ENCODE data around the gene OSMR. TPM values are rescaled to one million over a fixed set of nuclear protein-coding genes. Genes with fewer than 3 reads are reported as not detected.

The OSMR gene
- total RNA-seq, 4 donors from 2014 or later, result 6.3 to 16.5 (median 11.7) TPM

DNA sequence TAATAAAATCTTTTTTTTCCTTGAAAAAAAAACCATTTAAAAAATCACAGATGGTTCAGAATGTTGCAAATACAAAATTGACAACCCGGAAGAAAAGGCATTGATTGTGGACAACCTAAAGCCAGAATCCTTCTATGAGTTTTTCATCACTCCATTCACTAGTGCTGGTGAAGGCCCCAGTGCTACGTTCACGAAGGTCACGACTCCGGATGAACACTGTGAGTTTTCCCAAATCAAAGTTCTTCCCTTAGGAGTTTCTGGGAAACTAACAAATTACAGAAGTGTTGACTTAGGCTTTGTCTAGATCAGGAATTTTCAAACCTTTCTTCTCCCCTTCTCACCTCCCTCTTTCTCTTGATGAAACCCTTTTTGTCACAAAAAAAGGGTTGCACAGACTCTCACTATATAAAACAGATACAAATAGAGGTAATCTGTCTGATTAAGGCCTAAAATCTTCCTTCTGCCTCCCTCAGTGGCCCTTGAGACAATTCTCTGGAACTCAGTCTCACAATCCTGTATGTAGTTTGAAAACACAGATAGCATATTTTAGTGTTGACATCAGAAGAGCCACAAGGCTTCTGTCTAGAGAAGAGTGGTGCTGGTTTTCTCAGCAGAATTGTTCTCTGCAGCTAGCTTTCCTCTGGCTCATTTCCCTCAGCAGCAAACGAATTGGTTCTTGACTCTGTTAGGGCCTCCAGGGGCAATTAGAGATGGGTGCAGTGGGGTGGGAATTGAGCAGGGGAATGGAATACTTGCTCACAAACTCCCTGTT is 79.5 kb downstream of the OSMR start:
- Histone ChIP-seq H3K27me3 (no peaks in the 10 kb centered on the region), H3K36me3 (no peaks in the 10 kb centered on the region), H3K4me3 (no peak overlapping the region), H3K4me1 (peaks cover 0 to 20% (median 1%) of the 10 kb centered on the region in 4 donors), H3K9me3 (no peaks in the 10 kb centered on the region), H3K27ac (peak overlapping the region; percentile 17 to 80 (median 41))
- intact Hi-C loops (cut with DNase I; ENCODE audit: low total_unique reads), result loop anchor here (10.0 kb wide), 1 partner anchor 91 kb away; no protein-coding TSS in a partner anchor
- in situ Hi-C loops (cut with MboI; ENCODE audit: low pct_ligation_motif_present in 1 of 4, low pct_unique_long_range_greater_than_20kb in 1 of 4, low sequenced_read_pairs in 3 of 4), result no loop called here
- no peak for DNase-seq
- WGBS, 2 donors (ENCODE audit: low coverage in 1 of 2), result 78 to 88% methylated on average over 6 of the region's 6 CpGs
- TF ChIP-seq POLR2A (IDR thresholded peaks at IDR 0.05), result no peak
- TF ChIP-seq, protein P1, sequence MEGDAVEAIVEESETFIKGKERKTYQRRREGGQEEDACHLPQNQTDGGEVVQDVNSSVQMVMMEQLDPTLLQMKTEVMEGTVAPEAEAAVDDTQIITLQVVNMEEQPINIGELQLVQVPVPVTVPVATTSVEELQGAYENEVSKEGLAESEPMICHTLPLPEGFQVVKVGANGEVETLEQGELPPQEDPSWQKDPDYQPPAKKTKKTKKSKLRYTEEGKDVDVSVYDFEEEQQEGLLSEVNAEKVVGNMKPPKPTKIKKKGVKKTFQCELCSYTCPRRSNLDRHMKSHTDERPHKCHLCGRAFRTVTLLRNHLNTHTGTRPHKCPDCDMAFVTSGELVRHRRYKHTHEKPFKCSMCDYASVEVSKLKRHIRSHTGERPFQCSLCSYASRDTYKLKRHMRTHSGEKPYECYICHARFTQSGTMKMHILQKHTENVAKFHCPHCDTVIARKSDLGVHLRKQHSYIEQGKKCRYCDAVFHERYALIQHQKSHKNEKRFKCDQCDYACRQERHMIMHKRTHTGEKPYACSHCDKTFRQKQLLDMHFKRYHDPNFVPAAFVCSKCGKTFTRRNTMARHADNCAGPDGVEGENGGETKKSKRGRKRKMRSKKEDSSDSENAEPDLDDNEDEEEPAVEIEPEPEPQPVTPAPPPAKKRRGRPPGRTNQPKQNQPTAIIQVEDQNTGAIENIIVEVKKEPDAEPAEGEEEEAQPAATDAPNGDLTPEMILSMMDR (IDR thresholded peaks at IDR 0.05), result no peak
- no peak for TF ChIP-seq POLR2AphosphoS5 (IDR thresholded peaks at IDR 0.05)

- TF ChIP-seq POLR2A (IDR thresholded peaks at IDR 0.05), result no peak
- TF ChIP-seq POLR2AphosphoS5 (IDR thresholded peaks at IDR 0.05), result no peak
- TF ChIP-seq, protein P1 (IDR thresholded peaks at IDR 0.05), result no peak
- in situ Hi-C loops (cut with MboI; ENCODE audit: low pct_ligation_motif_present in 1 of 4, low pct_unique_long_range_greater_than_20kb in 1 of 4, low sequenced_read_pairs in 3 of 4) (no loop called here), intact Hi-C loops (cut with DNase I; ENCODE audit: low total_unique reads) (loop anchor here (10.0 kb wide), 1 partner anchor 91 kb away; no protein-coding TSS in a partner anchor)
- H3K4me1 ChIP-seq, result peaks cover 0 to 20% (median 1%) of the 10 kb centered on the region in 4 donors
- H3K27ac ChIP-seq, result peak overlapping the region in 1 of 4 donors; percentile 80
- H3K9me3 ChIP-seq, result no peaks in the 10 kb centered on the region
- H3K4me3 ChIP-seq, result no peak overlapping the region
- H3K27me3 ChIP-seq, result no peaks in the 10 kb centered on the region
- no peaks in the 10 kb centered on the region for H3K36me3 ChIP-seq
- DNase-seq, result no peak
- WGBS, 2 donors (ENCODE audit: low coverage in 1 of 2), result 69 to 78% methylated on average over 3 of the region's 3 CpGs
These were observed 80.3 kb downstream of the OSMR start for GRCh38 chr5:38926121-38926520.

DNA sequence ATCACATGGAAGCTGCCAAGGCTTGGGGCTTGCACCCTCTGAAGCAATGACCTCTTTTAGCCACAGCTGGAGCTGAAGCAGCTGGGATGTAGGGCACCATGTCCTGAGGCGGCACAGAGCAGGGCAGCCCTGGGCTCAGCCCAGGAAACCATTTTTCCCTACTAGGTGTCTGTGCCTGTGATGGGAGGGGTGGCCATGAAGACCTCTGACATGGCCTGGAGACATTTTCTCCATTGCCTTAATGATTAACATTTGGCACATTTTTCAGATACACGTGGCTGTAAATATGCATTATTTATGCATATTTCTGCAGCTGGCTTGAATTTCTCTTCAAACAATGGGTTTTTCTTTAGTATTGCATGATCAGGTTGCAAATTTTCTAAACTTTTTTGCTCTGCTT is 81.7 kb downstream of the OSMR start:
- peaks cover 0 to 20% (median 1%) of the 10 kb centered on the region in 4 donors for H3K4me1 ChIP-seq
- no peak overlapping the region for H3K27ac ChIP-seq
- intact Hi-C loops (cut with DNase I; ENCODE audit: low total_unique reads) (loop anchor here (10.0 kb wide), 1 partner anchor 93 kb away; no protein-coding TSS in a partner anchor), in situ Hi-C loops (cut with MboI; ENCODE audit: low pct_ligation_motif_present in 1 of 4, low pct_unique_long_range_greater_than_20kb in 1 of 4, low sequenced_read_pairs in 3 of 4) (no loop called here)
- H3K9me3 ChIP-seq, result no peaks in the 10 kb centered on the region
- no peaks in the 10 kb centered on the region for H3K36me3 ChIP-seq
- 80 to 83% methylated on average over 1 to 2 of the region's 2 CpGs for WGBS, 2 donors (ENCODE audit: low coverage in 1 of 2)
- no peaks in the 10 kb centered on the region for H3K27me3 ChIP-seq
- no peak for DNase-seq
- H3K4me3 ChIP-seq, result no peak overlapping the region
- TF ChIP-seq POLR2AphosphoS5 (IDR thresholded peaks at IDR 0.05), result no peak
- no peak for TF ChIP-seq POLR2A (IDR thresholded peaks at IDR 0.05)
- TF ChIP-seq EP300 (IDR thresholded peaks at IDR 0.05; ENCODE audit: low read depth), result no peak
- TF ChIP-seq, protein P1 (IDR thresholded peaks at IDR 0.05), result no peak

DNA sequence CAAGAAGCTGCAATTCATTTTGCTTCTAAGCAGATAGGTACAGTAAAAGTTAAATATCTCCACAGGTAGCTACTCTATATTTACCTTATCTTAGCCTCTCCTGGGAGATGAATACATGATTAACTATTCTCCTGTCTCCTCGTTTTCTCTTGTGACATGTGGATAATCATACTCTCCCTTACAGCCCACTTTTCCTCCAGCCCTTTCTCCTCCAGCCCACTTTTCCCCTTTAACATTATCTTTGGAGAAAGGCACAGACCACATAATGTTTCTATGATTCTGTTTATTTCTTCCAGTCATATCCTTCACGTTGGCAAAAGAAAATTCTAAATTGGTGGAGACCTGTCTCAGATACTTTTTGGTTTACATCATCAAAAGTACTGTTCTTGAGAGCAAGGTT is 84.0 kb downstream of the OSMR start:
- 37 to 54% methylated on average over 2 of the region's 2 CpGs for whole genome bisulfite sequencing, 2 donors (ENCODE audit: low coverage in 1 of 2)

More for the DNA sequence above, 84.0 kb downstream of the OSMR start:
- Histone ChIP-seq H3K4me3 (no peak overlapping the region), H3K36me3 (no peaks in the 10 kb centered on the region), H3K27me3 (no peaks in the 10 kb centered on the region), H3K27ac (no peak overlapping the region), H3K9me3 (no peaks in the 10 kb centered on the region), H3K4me1 (peaks cover 0 to 8% (median 1%) of the 10 kb centered on the region in 4 donors)
- in situ Hi-C loops (cut with MboI; ENCODE audit: low pct_ligation_motif_present in 1 of 4, low pct_unique_long_range_greater_than_20kb in 1 of 4, low sequenced_read_pairs in 3 of 4) (no loop called here), intact Hi-C loops (cut with DNase I; ENCODE audit: low total_unique reads) (loop anchor here (10.0 kb wide), 1 partner anchor 95 kb away; no protein-coding TSS in a partner anchor)
- TF ChIP-seq, protein P1 (IDR thresholded peaks at IDR 0.05), result no peak
- TF ChIP-seq POLR2AphosphoS5 (IDR thresholded peaks at IDR 0.05), result no peak
- TF ChIP-seq EP300 (IDR thresholded peaks at IDR 0.05; ENCODE audit: low read depth), result no peak
- no peak for TF ChIP-seq POLR2A (IDR thresholded peaks at IDR 0.05)
- DNase-seq, result no peak

All from transverse colon (tissue), 4 donors.